Astrocyte of the spinal cord (primary cell): ENCODE results near the gene GNB5.
A peak's percentile ranks its signal among the peaks of the same experiment; 100 is the strongest.
"Not testable (repeated sequence)": the region's sequence is repeated elsewhere in the genome, so short reads cannot be mapped to it uniquely, and the experiment has no call there.

ENCODE experiments used
- DNase-seq: peaks from one replicate; pipeline ENCODE4 v3.0.0; 2011; ENCODE audit warnings: low read depth, low spot score
- H3K4me3 ChIP-seq: 2 replicates; pipeline ENCODE4 v1.5.1; 2011; ENCODE audit warnings: low read depth, mild to moderate bottlenecking, low read length, moderate library complexity
- in situ Hi-C: cut with HindIII; loops from 2 replicates; pipeline ENCODE4 v1.10.0; 2017; ENCODE audit warnings: low sequenced_read_pairs
- TF ChIP-seq, protein P1 (sequence below): IDR thresholded peaks from 2 replicates; pipeline ENCODE4 v1.5.1; 2012; ENCODE audit warnings: low read depth, mild to moderate bottlenecking, low read length, inconsistent platforms

The GNB5 gene

DNA sequence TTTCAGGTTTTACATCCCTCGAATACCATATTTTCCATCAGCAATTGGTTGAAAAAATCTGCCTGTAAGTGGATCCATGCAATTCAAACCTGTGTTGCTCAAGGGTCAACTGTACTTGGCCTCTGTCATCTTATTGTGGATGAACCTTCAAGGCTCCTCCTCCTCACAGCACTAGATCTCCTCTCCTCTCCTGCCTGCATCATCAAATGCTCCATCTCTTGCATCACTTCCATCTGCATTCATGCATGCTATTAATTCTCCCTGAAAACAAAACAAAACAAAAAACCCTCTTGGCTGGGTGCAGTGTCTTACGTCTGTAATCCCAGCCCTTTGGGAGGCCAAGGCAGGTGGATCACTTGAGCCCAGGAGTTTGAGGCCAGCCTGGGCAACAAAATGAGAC, 88.7 kb downstream of the GNB5 start:
- TF ChIP-seq, protein P1, sequence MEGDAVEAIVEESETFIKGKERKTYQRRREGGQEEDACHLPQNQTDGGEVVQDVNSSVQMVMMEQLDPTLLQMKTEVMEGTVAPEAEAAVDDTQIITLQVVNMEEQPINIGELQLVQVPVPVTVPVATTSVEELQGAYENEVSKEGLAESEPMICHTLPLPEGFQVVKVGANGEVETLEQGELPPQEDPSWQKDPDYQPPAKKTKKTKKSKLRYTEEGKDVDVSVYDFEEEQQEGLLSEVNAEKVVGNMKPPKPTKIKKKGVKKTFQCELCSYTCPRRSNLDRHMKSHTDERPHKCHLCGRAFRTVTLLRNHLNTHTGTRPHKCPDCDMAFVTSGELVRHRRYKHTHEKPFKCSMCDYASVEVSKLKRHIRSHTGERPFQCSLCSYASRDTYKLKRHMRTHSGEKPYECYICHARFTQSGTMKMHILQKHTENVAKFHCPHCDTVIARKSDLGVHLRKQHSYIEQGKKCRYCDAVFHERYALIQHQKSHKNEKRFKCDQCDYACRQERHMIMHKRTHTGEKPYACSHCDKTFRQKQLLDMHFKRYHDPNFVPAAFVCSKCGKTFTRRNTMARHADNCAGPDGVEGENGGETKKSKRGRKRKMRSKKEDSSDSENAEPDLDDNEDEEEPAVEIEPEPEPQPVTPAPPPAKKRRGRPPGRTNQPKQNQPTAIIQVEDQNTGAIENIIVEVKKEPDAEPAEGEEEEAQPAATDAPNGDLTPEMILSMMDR: no peak
- in situ Hi-C loops: no loop called here
- no peak overlapping the region for H3K4me3 ChIP-seq
- DNase-seq: peak; percentile 84

DNA sequence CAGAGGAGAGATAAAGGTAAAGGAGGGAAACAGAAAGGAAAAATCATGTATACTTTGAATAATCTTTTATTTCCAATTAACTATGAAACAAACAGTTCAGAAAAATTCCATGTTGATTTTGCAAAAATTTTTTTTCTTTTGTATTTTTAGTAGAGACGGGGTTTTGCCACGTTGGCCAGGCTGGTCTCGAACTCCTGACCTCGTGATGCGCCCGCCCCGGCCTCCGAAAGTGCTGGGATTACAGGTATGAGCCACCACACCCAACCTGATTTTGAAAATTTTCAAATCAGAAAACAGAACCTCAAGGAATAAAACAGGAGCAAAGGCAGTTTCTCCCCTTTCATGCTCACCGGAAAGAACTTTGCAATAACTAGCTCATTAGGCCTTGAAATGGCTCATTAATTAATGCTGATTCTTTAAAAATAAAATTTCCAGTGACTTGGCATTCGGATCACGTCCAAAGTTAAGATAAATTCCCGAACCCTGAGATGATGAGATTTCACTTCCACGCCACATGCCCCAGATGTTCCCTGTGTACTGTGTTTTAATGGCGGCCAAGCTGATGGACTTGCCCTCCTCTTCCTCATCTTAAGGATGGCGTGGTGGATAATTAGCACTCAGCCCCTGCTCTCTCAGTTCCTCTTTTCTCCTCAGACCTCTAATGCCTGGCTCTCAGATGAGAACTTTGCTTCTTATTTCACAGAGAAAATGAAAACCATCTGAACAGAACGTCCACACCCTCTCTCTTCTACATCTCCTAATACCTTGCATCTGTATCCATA, 89.5 kb downstream of the GNB5 start:
- in situ Hi-C loops: no loop called here
- TF ChIP-seq, protein P1: no peak
- H3K4me3 ChIP-seq: no peak overlapping the region
- DNase-seq: no peak

DNA sequence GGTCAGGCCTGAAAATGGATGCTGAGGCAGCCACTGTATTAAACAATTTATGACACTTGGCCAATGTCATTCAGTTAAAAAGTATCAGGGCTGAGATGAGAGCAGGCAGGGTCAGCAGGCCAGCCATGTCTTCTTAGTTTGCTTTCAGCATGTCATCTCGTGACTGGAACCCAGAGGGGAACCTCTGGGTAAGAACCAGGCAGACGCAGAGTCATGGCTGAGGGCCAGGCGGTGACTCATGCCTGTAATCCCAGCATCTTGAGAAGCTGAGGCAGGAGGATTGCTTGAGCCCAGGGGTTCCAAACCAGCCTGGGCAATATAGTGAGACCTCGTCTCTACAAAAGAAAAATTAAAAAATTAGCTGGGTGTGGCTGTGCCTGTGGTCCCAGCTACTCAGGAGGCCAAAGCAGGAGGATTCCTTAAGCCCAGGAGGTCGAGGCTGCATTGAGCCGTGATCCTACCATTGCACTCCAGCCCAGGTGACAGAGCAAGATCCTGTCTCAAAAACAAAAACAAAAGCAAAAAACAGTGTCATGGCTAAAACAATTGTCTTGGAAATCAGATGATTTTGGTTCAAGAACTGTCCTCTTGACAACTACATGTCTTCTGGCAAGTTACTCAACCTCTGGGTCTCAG, 90.3 kb downstream of the GNB5 start:
- DNase-seq: peak; percentile 96
- H3K4me3 ChIP-seq: no peak overlapping the region
- in situ Hi-C loops: no loop called here
- TF ChIP-seq, protein P1: no peak

DNA sequence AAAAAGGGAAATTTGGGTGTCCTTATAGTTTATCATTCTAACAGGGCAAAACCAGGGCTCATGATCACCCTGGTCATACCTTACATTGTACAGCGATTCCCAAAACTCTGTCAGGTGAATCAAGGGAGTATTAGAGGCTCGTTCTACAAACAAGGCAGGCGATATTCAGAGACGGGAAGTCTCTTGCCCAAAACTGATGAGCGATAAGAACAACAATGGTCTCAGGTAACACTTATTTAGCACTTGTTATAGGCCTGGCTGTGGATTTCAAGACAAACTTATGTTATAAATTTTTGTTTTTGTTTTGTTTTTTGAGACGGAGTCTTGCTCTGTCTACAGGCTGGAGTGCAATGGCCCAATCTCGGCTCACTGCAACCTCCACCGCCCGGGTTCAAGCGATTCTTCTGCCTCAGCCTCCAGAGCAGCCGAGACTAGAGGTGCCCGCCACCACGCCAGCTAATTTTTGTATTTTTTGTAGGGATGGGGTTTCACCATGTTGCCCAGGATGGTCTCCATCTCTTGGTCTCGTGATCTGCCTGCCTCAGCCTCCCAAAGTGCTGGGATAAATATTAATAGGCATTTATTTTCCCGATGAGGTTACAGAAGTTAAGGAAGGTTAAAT, 91.4 kb downstream of the GNB5 start:
- TF ChIP-seq, protein P1: no peak
- no peak overlapping the region for H3K4me3 ChIP-seq
- in situ Hi-C loops: no loop called here
- DNase-seq: no peak

DNA sequence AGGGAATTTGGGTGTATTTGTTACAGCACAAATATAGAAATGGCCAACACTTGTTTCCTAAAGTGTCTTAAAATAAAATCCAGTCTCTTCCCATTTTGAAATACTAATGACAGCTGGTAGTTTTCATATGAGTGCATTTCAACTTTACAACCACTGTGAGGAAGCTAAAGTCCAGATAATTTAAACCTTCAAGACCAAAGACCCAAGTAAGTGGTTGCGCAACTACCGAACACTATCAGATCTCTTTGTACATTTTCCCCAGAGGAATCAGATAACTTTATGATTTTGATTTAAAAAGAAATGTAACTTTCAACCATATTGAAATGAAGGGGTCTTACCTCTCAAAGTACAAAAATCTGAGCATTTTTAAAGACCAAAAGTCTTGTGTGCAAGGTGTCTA, 92.9 kb downstream of the GNB5 start:
- in situ Hi-C loops: no loop called here
- no peak for DNase-seq
- H3K4me3 ChIP-seq: no peak overlapping the region
- TF ChIP-seq, protein P1: no peak

DNA sequence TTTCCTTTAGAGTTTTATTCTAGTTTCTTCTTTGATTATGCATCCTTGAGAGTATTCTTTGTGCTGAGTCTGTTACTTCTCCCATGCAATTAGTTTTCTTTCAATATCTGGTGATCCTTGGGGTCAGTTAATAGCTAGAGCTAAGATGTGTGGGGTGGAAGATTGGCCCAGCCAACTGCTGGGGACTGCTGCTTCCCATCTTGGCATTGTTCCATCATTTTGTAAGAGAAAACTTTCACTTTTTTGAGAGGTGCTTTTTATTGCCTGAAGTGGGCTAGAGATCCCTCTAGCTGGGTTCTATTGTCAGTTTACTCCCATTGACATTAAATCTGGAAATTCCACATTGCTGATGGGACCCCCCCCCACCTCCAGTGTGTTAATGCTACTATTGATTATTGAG, 94.0 kb downstream of the GNB5 start:
- in situ Hi-C loops: no loop called here
- no peak for DNase-seq
- TF ChIP-seq, protein P1: no peak
- H3K4me3 ChIP-seq: no peak overlapping the region

DNA sequence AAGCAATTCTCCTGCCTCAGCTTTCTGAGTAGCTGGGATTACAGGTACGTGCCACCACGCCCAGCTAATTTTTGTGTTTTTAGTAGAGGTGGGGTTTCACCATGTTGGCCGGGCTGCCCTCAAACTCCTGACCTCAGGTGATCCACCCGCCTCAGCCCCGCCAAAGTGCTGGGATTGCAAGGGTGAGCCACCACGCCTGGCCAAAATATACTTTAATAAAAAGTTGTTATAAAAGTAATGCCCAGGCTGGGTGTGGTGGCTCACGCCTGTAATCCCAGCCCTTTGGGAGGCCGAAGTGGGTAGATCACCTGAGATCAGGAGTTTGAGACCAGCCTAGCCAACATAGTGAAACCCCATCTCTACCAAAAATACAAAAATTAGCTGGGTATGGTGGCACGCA, 94.7 kb downstream of the GNB5 start:
- H3K4me3 ChIP-seq, in situ Hi-C loops, DNase-seq: not testable (repeated sequence)
